ENCODE measurements around the gene CSTB.

Gene CSTB

GRCh38 chr21:43766734-43767497 is 9.2 kb downstream of the CSTB start:
- DNase-seq: no peak

GRCh38 chr21:43764576-43765495 is 11.3 kb downstream of the CSTB start:
- no peak for DNase-seq

- DNase-seq: no peak
Observed at GRCh38 chr21:43763901-43764523, 12.1 kb downstream of the CSTB start.

- no peak for DNase-seq
Observed at GRCh38 chr21:43762303-43763128, 13.6 kb downstream of the CSTB start.

- no peak for DNase-seq
Observed at GRCh38 chr21:43761886-43762285, 14.2 kb downstream of the CSTB start.

- no peak for DNase-seq
Observed at GRCh38 chr21:43760391-43760958, 15.6 kb downstream of the CSTB start.

GRCh38 chr21:43759651-43760050 is 16.5 kb downstream of the CSTB start:
- no peak for DNase-seq

GRCh38 chr21:43758811-43759210 is 17.3 kb downstream of the CSTB start:
- no peak for DNase-seq

- DNase-seq: no peak
Observed at GRCh38 chr21:43758111-43758641, 17.9 kb downstream of the CSTB start.

GRCh38 chr21:43757601-43758000 is 18.5 kb downstream of the CSTB start:
- DNase-seq: no peak

GRCh38 chr21:43755820-43756594 is 20.1 kb downstream of the CSTB start:
- DNase-seq: no peak

- DNase-seq: no peak
Observed at GRCh38 chr21:43754948-43755781, 20.9 kb downstream of the CSTB start.

- no peak for DNase-seq
Observed at GRCh38 chr21:43753439-43753799, 22.7 kb downstream of the CSTB start.

GRCh38 chr21:43752758-43753438 is 23.2 kb downstream of the CSTB start:
- no peak for DNase-seq

GRCh38 chr21:43751955-43752591 is 24.0 kb downstream of the CSTB start:
- no peak for DNase-seq

GRCh38 chr21:43750339-43751033 is 25.6 kb downstream of the CSTB start:
- no peak for DNase-seq

- no peak for DNase-seq
Observed at GRCh38 chr21:43749651-43750262, 26.4 kb downstream of the CSTB start.

- DNase-seq: no peak
Observed at GRCh38 chr21:43748622-43749021, 27.5 kb downstream of the CSTB start.

Data from NCI-H526 treated with DMSO at 0.1 percent for 48 hours (cell line).